Gastrocnemius medialis (tissue), 4 donors: ENCODE measurements around the gene LOXL3. TPM values are rescaled to one million over a fixed set of nuclear protein-coding genes. Genes with fewer than 3 reads are reported as not detected.

Experiments used
- ATAC-seq, 2 donors: fragments of 150-250 bp; one replicate each; pipeline ENCODE4 v1.9.1; 2016
- DNase-seq, 2 donors: peaks; one replicate each; pipeline ENCODE4 v3.0.0-alpha.2; 2019
- H3K27ac ChIP-seq, 4 donors: fragments of 200-600 bp; sonication (generic); 1 replicate in 1 of 4; 2 replicates in 3 of 4; pipeline ENCODE4 v1.5.1; 2016 to 2018; ENCODE audit warnings: mild to moderate bottlenecking in 2 of 4, moderate library complexity in 1 of 4
- H3K27me3 ChIP-seq, 3 donors: fragments of 200-600 bp; sonication (generic) in 2 of 3; 1 replicate in 1 of 3; 2 replicates in 2 of 3; pipeline versions ENCODE4 v1.5.1 to v1.6.0; 2016 to 2019; ENCODE audit warnings: mild to moderate bottlenecking in 1 of 3, moderate library complexity in 1 of 3
- H3K36me3 ChIP-seq, 2 donors: fragments of 200-600 bp; sonication (generic) in 1 of 2; one replicate each; pipeline ENCODE4 v1.5.1; 2017 to 2018
- H3K4me1 ChIP-seq, 2 donors: fragments of 200-600 bp; sonication (generic) in 1 of 2; one replicate each; pipeline ENCODE4 v1.5.1; 2016 to 2017; ENCODE audit warnings: mild to moderate bottlenecking in 2 of 2
- H3K4me3 ChIP-seq, 4 donors: fragments of 200-600 bp; sonication (generic) in 3 of 4; 1 replicate in 1 of 4; 2 replicates in 3 of 4; pipeline ENCODE4 v1.5.1; 2016 to 2019; ENCODE audit warnings: mild to moderate bottlenecking in 2 of 4
- H3K9me3 ChIP-seq, 3 donors: fragments of 200-600 bp; sonication (generic) in 2 of 3; 1 replicate in 1 of 3; 2 replicates in 2 of 3; pipeline ENCODE4 v1.5.1; 2016 to 2019
- CTCF ChIP-seq, 5 experiments: fragments of 450-650 bp in 3 of 5; fragments of 200-600 bp in 2 of 5; sonication (generic) in 2 of 5; IDR thresholded peaks in 4 of 5; conservative IDR thresholded peaks in 1 of 5; 1 replicate in 4 of 5; 2 replicates in 1 of 5; pipeline ENCODE4 v1.5.1; 2016 to 2019; ENCODE audit warnings: antibody characterized with exemption in 5 of 5, mild to moderate bottlenecking in 3 of 5, moderate library complexity in 3 of 5
- POLR2A ChIP-seq, 2 donors: fragments of 450-650 bp; IDR thresholded peaks; one replicate each; pipeline ENCODE4 v1.6.1; 2017; ENCODE audit warnings: antibody characterized with exemption in 2 of 2, mild to moderate bottlenecking in 2 of 2, moderate library complexity in 2 of 2
- in situ Hi-C, 4 donors: fragments of 200-750 bp; cut with MboI; loops; one replicate each; pipeline versions ENCODE4 v1.15.0 to v1.8.0; 2017; ENCODE audit warnings: low sequenced_read_pairs in 4 of 4
- intact Hi-C: fragments of 100-400 bp; cut with DNase I; formaldehyde crosslinking; loops from one replicate; pipeline ENCODE4 v1.15.1; 2023; ENCODE audit warnings: low total_unique reads
- total RNA-seq, 4 donors: library from RNA; depleted of rRNA; stranded (reverse); fragments of >200 nt; gene quantifications; one replicate each; pipeline versions ENCODE4 v1.1.0 to v1.2.3, GENCODE V29; 2016

The LOXL3 gene
- total RNA-seq, 4 donors from 2014 or later, result 0.65 to 1.3 (median 0.95) TPM

GRCh38 chr2:74585406-74586185, 31.9 kb upstream of the LOXL3 start:
- H3K27me3 ChIP-seq, result no peaks in the 10 kb centered on the region
- DNase-seq (no peak), ATAC-seq (no peak)
- intact Hi-C loops (no loop called here), in situ Hi-C loops (loop anchor here in 2 of 4 donors (10.0 kb wide), 1 partner anchor 101 kb away; the partner anchor contains the start of genes CCDC142 (in 2 of the 2) and TTC31 (in 2 of the 2))
- H3K4me1 ChIP-seq, result no peaks in the 10 kb centered on the region
- H3K4me3 ChIP-seq, result no peak overlapping the region
- H3K27ac ChIP-seq, result no peak overlapping the region
- TF ChIP-seq POLR2A (IDR thresholded peaks at IDR 0.05), result no peak
- TF ChIP-seq CTCF (IDR thresholded peaks at IDR 0.05 in 4 of 5, conservative IDR thresholded peaks at IDR 0.05 in 1 of 5), result no peak
- no peaks in the 10 kb centered on the region for H3K36me3 ChIP-seq
- no peaks in the 10 kb centered on the region for H3K9me3 ChIP-seq

- H3K36me3 ChIP-seq, result no peaks in the 10 kb centered on the region
- H3K9me3 ChIP-seq, result no peaks in the 10 kb centered on the region
- H3K4me1 ChIP-seq, result no peaks in the 10 kb centered on the region
- DNase-seq (no peak), ATAC-seq (no peak)
- in situ Hi-C loops (loop anchor here in 3 of 4 donors (5.0 to 10.0 kb wide), 2 partner anchors 97 to 99 kb away; partner anchors contain the start of genes CCDC142 (in 2 of the 3) and TTC31 (in 2 of the 3)), intact Hi-C loops (no loop called here)
- no peak overlapping the region for H3K4me3 ChIP-seq
- H3K27ac ChIP-seq, result no peak overlapping the region
- no peaks in the 10 kb centered on the region for H3K27me3 ChIP-seq
- TF ChIP-seq CTCF (IDR thresholded peaks at IDR 0.05 in 4 of 5, conservative IDR thresholded peaks at IDR 0.05 in 1 of 5) (no peak), POLR2A (IDR thresholded peaks at IDR 0.05) (no peak)
Observed at GRCh38 chr2:74584088-74584645, 30.4 kb upstream of the LOXL3 start.

- H3K27ac ChIP-seq, result no peak overlapping the region
- TF ChIP-seq POLR2A (IDR thresholded peaks at IDR 0.05) (no peak), CTCF (IDR thresholded peaks at IDR 0.05 in 4 of 5, conservative IDR thresholded peaks at IDR 0.05 in 1 of 5) (no peak)
- no peaks in the 10 kb centered on the region for H3K9me3 ChIP-seq
- H3K4me3 ChIP-seq, result no peak overlapping the region
- no peaks in the 10 kb centered on the region for H3K4me1 ChIP-seq
- intact Hi-C loops, result no loop called here
- in situ Hi-C loops, result loop anchor here in 3 of 4 donors (5.0 to 10.0 kb wide), 2 partner anchors 96 to 99 kb away; partner anchors contain the start of genes CCDC142 (in 2 of the 3) and TTC31 (in 2 of the 3)
- ATAC-seq, result no peak
- no peak for DNase-seq
- no peaks in the 10 kb centered on the region for H3K36me3 ChIP-seq
- no peaks in the 10 kb centered on the region for H3K27me3 ChIP-seq
Observed at GRCh38 chr2:74583504-74583903, 29.8 kb upstream of the LOXL3 start.

- in situ Hi-C loops (loop anchor here in 3 of 4 donors (5.0 to 10.0 kb wide), 2 partner anchors 95 to 97 kb away; partner anchors contain the start of genes CCDC142 (in 2 of the 3) and TTC31 (in 2 of the 3)), intact Hi-C loops (no loop called here)
- no peaks in the 10 kb centered on the region for H3K36me3 ChIP-seq
- H3K9me3 ChIP-seq, result no peaks in the 10 kb centered on the region
- no peaks in the 10 kb centered on the region for H3K4me1 ChIP-seq
- H3K4me3 ChIP-seq, result no peak overlapping the region
- ATAC-seq, result no peak
- no peak for DNase-seq
- H3K27ac ChIP-seq, result no peak overlapping the region
- H3K27me3 ChIP-seq, result no peaks in the 10 kb centered on the region
- TF ChIP-seq CTCF (IDR thresholded peaks at IDR 0.05 in 4 of 5, conservative IDR thresholded peaks at IDR 0.05 in 1 of 5) (no peak), POLR2A (IDR thresholded peaks at IDR 0.05) (no peak)
Observed at GRCh38 chr2:74582184-74582583, 28.4 kb upstream of the LOXL3 start.
